Aorta (tissue), 5 donors: ENCODE measurements around the gene MTRF1L. TPM values are rescaled to one million over a fixed set of nuclear protein-coding genes. Genes with fewer than 3 reads are reported as not detected.
A peak's percentile ranks its signal among the peaks of the same experiment; 100 is the strongest.
"Not testable (repeated sequence)": the region's sequence is repeated elsewhere in the genome, so short reads cannot be mapped to it uniquely, and the experiment has no call there.

ENCODE experiments used
- ATAC-seq: fragments of 200-7000 bp; cut with Tn5 transposase; one replicate; pipeline ENCODE4 v1.9.1; 2022; ENCODE audit warnings: moderate library complexity; ENCODE audit not compliant: low FRiP score
- DNase-seq, 2 donors: peaks; one replicate each; pipeline ENCODE4 v3.0.0-alpha.2; 2020
- H3K27ac ChIP-seq, 2 donors: one replicate each; pipeline ENCODE4 v1.5.1; 2013; ENCODE audit warnings: low read length in 2 of 2, mild to moderate bottlenecking in 2 of 2, moderate library complexity in 2 of 2, control low read depth in 1 of 2, inconsistent platforms in 1 of 2, low read depth in 1 of 2
- H3K27me3 ChIP-seq, 2 donors: one replicate each; pipeline ENCODE4 v1.6.1; 2013; ENCODE audit warnings: control low read depth in 1 of 2, low read length in 1 of 2, mild to moderate bottlenecking in 1 of 2, moderate library complexity in 1 of 2; ENCODE audit not compliant: insufficient read depth in 2 of 2, control insufficient read depth in 1 of 2
- H3K36me3 ChIP-seq, 2 donors: one replicate each; pipeline ENCODE4 v1.6.1; 2013; ENCODE audit warnings: control low read depth in 1 of 2, low read length in 1 of 2, mild to moderate bottlenecking in 1 of 2; ENCODE audit not compliant: insufficient read depth in 2 of 2, control insufficient read depth in 1 of 2
- H3K4me1 ChIP-seq, 2 donors: one replicate each; pipeline ENCODE4 v1.6.1; 2013; ENCODE audit warnings: low read length in 2 of 2, control low read depth in 1 of 2, mild to moderate bottlenecking in 1 of 2, moderate library complexity in 1 of 2; ENCODE audit not compliant: insufficient read depth in 2 of 2, control insufficient read depth in 1 of 2
- H3K4me3 ChIP-seq, 2 donors: one replicate each; pipeline ENCODE4 v1.5.1; 2013; ENCODE audit warnings: low read length in 2 of 2, control low read depth in 1 of 2, mild to moderate bottlenecking in 1 of 2
- H3K9me3 ChIP-seq: one replicate; pipeline ENCODE4 v1.6.1; 2013; ENCODE audit warnings: mild to moderate bottlenecking, low read length; ENCODE audit not compliant: control insufficient read depth
- WGBS, 2 donors: extraction: QIAGEN DNeasy Blood & Tissue Kit; methylation state at CpG; one replicate each; pipeline ENCODE4 v1.1.7; 2013; 5-methylcytosine and 5-hydroxymethylcytosine counted together
- intact Hi-C, 2 donors: fragments of 100-400 bp; cut with DNase I; formaldehyde crosslinking; loops; one replicate each; pipeline versions ENCODE4 v1.14.2 to v1.15.0; 2022
- polyA plus RNA-seq, 2 donors: library from polyadenylated mRNA; stranded (reverse); fragments of 200-250 nt; gene quantifications; one replicate each; pipeline ENCODE4 v1.2.3, GENCODE V29; 2013
- total RNA-seq, 2 donors: library from RNA; stranded (reverse); fragmentation: NEBNext Ultra II Directional; extraction: Animal tissue kit (Norgen Biotek cat#: 25700); gene quantifications; one replicate each; pipeline ENCODE4 v1.2.1, GENCODE V29; 2021
- donor health status: healthy with polysubstance abuse.
- donor health status: Bipolar disorder and iron deficiency.
- donor health status: DM: no; HTN: no; CAD: no.
- donor health status: DM: no; HTN: no; CAD: no.
- donor health status: DM: yes; HTN: yes; CAD: no.

The MTRF1L gene
- total and polyA plus RNA-seq, 4 donors: 16.0 to 45.1 (median 22.8) TPM

- H3K27me3 ChIP-seq, H3K36me3 ChIP-seq, DNase-seq, H3K4me3 ChIP-seq, intact Hi-C loops, ATAC-seq, H3K27ac ChIP-seq, H3K9me3 ChIP-seq, H3K4me1 ChIP-seq: not testable (repeated sequence)
- WGBS, 2 donors: 2 to 6% methylated on average over 2 of the region's 2 CpGs
These were observed 3.0 kb downstream of the MTRF1L start for GRCh38 chr6:152999538-152999937.

- H3K4me1 ChIP-seq: peaks cover 0 to 4% of the 10 kb centered on the region in 2 donors
- H3K9me3 ChIP-seq: no peaks in the 10 kb centered on the region
- H3K4me3 ChIP-seq: no peak overlapping the region
- DNase-seq (no peak), ATAC-seq (no peak)
- H3K27me3 ChIP-seq: no peaks in the 10 kb centered on the region
- intact Hi-C loops: no loop called here
- no peak overlapping the region for H3K27ac ChIP-seq
- H3K36me3 ChIP-seq: peaks cover 2 to 6% of the 10 kb centered on the region in 2 donors
These were observed 8.7 kb downstream of the MTRF1L start for GRCh38 chr6:152993847-152994246.

- H3K4me3 ChIP-seq: no peak overlapping the region
- no peaks in the 10 kb centered on the region for H3K9me3 ChIP-seq
- no peak overlapping the region for H3K27ac ChIP-seq
- no peak for ATAC-seq
- peaks cover 2 to 6% of the 10 kb centered on the region in 2 donors for H3K36me3 ChIP-seq
- no peak for DNase-seq
- H3K27me3 ChIP-seq: no peaks in the 10 kb centered on the region
- peaks cover 0 to 4% of the 10 kb centered on the region in 2 donors for H3K4me1 ChIP-seq
- intact Hi-C loops: no loop called here
These were observed 9.1 kb downstream of the MTRF1L start for GRCh38 chr6:152993431-152993830.

DNA sequence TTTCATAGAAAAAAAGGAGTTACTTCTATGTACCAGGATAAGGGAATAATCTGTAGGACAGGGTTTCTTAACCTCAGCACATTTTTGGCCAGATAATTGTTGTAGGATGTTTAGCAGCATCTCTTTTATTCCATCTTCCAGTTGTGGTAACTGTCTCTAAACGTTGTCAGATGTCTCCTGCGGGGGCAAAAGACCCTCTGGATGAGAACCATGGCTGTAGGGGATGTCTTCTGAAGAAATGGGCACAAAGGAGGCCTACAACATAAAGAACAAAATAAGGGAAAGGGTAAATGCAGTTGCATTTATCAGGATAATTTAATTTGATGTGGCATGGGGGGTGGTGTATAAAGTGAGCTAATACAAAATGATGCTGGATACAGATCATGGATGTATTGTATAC, 15.5 kb downstream of the MTRF1L start:
- no peaks in the 10 kb centered on the region for H3K36me3 ChIP-seq
- no peak overlapping the region for H3K27ac ChIP-seq
- ATAC-seq: no peak
- H3K4me1 ChIP-seq: no peaks in the 10 kb centered on the region
- H3K27me3 ChIP-seq: no peaks in the 10 kb centered on the region
- WGBS, 2 donors: 86 to 98% methylated on average over 2 of the region's 2 CpGs
- no peaks in the 10 kb centered on the region for H3K9me3 ChIP-seq
- H3K4me3 ChIP-seq: no peak overlapping the region
- DNase-seq: no peak
- intact Hi-C loops: no loop called here

DNA sequence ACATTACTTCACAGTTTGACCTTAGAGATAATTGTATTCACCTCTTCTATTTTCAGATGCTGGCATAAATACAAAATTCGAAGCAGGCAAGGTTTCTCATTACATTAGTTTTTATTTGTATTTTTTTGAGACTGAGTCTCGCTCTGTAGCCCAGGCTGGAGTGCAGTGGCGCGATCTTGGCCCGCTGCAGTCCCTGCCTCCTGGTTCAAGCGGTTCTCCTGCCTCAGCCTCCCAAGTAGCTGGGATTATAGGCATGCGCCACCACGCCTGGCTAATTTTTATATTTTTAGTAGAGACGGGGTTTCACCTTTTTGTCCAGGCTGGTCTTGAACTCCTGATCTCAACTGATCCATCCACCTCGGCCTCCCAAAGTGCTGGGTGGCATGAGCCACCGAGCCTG, 17.2 kb downstream of the MTRF1L start:
- not testable (repeated sequence) for H3K4me3 ChIP-seq, H3K9me3 ChIP-seq, H3K4me1 ChIP-seq, H3K36me3 ChIP-seq, DNase-seq, H3K27ac ChIP-seq, ATAC-seq, H3K27me3 ChIP-seq
- WGBS, 2 donors: 88 to 91% methylated on average over 11 of the region's 11 CpGs
- intact Hi-C loops: loop anchor here in 1 of 2 donors (2.0 kb wide), 1 partner anchor 16 kb away; no protein-coding TSS in a partner anchor

GRCh38 chr6:152984513-152984872, 18.0 kb downstream of the MTRF1L start:
- WGBS, 2 donors: 3% methylated on average over 7 of the region's 7 CpGs
- Histone ChIP-seq H3K27ac (peak overlapping the region in 1 of 2 donors; percentile 66), H3K4me3 (peak overlapping the region in 1 of 2 donors; percentile 57), H3K36me3 (no peaks in the 10 kb centered on the region), H3K9me3 (no peaks in the 10 kb centered on the region), H3K27me3 (no peaks in the 10 kb centered on the region), H3K4me1 (no peaks in the 10 kb centered on the region)
- intact Hi-C loops: loop anchor here in 1 of 2 donors (2.0 kb wide), 1 partner anchor 16 kb away; no protein-coding TSS in a partner anchor
- ATAC-seq (no peak), DNase-seq (no peak)

- DNase-seq (peak; percentile 98 to 99), ATAC-seq (peak; percentile 74)
- Histone ChIP-seq H3K27me3 (no peaks in the 10 kb centered on the region), H3K4me1 (no peaks in the 10 kb centered on the region), H3K36me3 (no peaks in the 10 kb centered on the region), H3K27ac (peak overlapping the region; percentile 7 to 90), H3K9me3 (no peaks in the 10 kb centered on the region), H3K4me3 (peak overlapping the region; percentile 72 to 87)
- intact Hi-C loops: loop anchor here in 1 of 2 donors (2.0 kb wide), 1 partner anchor 17 kb away; no protein-coding TSS in a partner anchor
- WGBS, 2 donors: 0% methylated on average over 38 of the region's 38 CpGs
These were observed 18.6 kb downstream of the MTRF1L start for GRCh38 chr6:152983637-152984512.

DNA sequence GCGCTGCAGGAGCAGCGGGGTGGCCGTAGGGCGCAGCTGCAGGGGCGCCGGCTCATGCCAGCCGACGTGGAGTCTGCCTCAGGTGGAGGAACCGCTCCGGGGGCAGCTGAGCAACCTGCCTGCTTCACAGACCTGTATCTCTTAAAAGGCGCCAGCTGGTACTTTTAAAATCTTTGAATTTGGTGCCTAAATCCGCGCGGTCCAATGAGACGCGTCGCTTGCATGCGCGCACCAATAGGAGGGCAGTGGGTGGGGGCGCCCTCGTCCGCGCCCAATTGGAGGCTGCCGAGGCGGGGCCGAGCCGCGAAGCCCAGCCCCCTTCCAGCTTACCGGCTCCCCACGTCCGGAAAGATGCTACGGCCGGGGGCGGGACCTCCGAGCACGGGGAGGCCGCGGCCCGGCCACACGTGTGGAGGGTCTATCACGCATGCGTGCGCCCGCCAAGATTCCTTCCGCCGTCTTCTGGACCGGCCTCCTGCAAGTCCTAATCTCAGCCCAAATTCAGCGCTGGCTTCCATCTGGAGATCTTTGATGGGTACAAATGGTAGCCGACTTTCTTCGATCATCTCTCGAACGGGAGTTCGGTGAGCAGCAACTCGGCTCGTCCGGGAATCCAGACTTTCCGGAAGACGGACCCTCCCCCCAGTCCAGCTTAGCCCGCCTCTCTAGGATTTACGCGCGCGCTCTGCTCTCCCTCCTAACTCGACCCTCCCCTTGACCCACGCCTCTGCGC, 19.4 kb downstream of the MTRF1L start, which contains the start of gene FBXO5:
Gene FBXO5, minus strand, starts transcription at position 138 of the 733 bp plus-strand sequence. Its CDS starts 82 bp downstream, at position 56.
- ATAC-seq (peak; percentile 99), DNase-seq (peak; percentile 99)
- H3K4me3 ChIP-seq: peak within 1 kb of the TSS; percentile 72 to 87
- WGBS, 2 donors: 0% methylated on average over 59 to 66 of the region's 66 CpGs
- no peaks in the 10 kb centered on the region for H3K4me1 ChIP-seq
- H3K27ac ChIP-seq: peak within 1 kb of the TSS; percentile 7 to 90
- no peaks in the 10 kb centered on the region for H3K36me3 ChIP-seq
- H3K27me3 ChIP-seq: no peaks in the 10 kb centered on the region
- intact Hi-C loops: no loop called here
- no peaks in the 10 kb centered on the region for H3K9me3 ChIP-seq
